Measurements from ENCODE around the gene JMJD8.

DNA sequence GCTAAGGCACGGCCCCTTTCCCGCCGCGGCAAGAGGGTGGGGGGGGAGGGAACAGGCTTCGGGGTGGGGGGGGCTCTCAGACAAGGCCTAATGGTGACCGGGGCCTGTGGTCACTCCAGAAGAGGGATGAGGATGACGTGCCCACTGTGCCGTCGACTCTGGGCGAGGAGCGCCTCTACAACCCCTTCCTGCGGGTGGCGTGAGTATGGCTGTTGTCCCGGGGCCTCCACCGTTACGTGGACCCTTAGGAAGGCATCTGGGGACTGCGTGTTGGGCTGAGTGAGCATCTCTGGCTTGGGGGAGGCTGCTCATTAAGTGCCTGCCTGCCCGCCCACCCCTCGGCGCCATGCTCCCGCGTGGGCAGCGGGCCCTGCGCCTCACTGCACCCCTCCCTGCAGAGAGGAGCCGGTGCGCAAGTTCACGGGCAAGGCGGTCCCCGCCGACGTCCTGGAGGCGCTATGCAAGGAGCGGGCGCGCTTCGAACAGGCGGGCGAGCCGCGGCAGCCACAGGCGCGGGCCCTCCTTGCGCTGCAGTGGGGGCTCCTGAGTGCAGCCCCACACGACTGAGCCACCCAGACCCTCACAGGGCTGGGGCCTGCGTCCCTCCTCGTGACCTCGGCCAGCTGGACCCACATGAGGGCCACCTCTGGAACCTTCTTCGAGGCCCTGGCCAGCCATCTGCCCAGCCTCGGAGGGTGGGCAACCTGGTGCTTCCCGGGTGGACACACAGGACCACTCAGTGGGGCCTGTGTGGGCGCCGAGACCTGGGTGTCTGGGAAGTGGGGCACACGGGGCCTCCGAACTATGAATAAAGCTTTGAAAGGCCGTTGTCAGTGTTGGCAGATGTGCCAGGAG, 45.0 kb upstream of the JMJD8 start:
- TF ChIP-seq HDAC8 (tag; IDR thresholded peaks at IDR 0.05) (no peak), PREB (CRISPR knock-in tag; IDR thresholded peaks at IDR 0.05) (no peak), ZNF133 (CRISPR knock-in tag; IDR thresholded peaks at IDR 0.05) (no peak), ARNT (IDR thresholded peaks at IDR 0.05) (no peak), GABPA (tag; conservative IDR thresholded peaks at IDR 0.05; ENCODE audit: low read depth) (no peak), MTA3 (IDR thresholded peaks at IDR 0.05; ENCODE audit: borderline replicate concordance) (no peak)

Measured in K562 (cell line).